Hepatocyte (in vitro differentiated cells): ENCODE results near the gene TLR9.
"Not testable (repeated sequence)": the region's sequence is repeated elsewhere in the genome, so short reads cannot be mapped to it uniquely, and the experiment has no call there.

Experiments used
- CTCF ChIP-seq: fragments of 200-600 bp; sonication (generic); IDR thresholded peaks from 2 replicates; pipeline ENCODE4 v1.5.1; 2016; ENCODE audit warnings: antibody characterized with exemption, mild to moderate bottlenecking; ENCODE audit not compliant: poor library complexity
- EZH2 ChIP-seq: fragments of 200-600 bp; sonication (generic); IDR thresholded peaks from 2 replicates; pipeline ENCODE4 v1.6.1; 2016; ENCODE audit warnings: antibody characterized with exemption, mild to moderate bottlenecking, borderline replicate concordance

- TF ChIP-seq CTCF, EZH2: not testable (repeated sequence)
Observed at GRCh38 chr3:52274781-52275180, 49.3 kb upstream of the TLR9 start.
